Adrenal gland (tissue), 5 donors: ENCODE data around the gene PCDHGB4.
"Not testable (repeated sequence)": the region's sequence is repeated elsewhere in the genome, so short reads cannot be mapped to it uniquely, and the experiment has no call there.

ENCODE experiments used
- CTCF ChIP-seq, 6 experiments: fragments of 450-650 bp in 4 of 6; fragments of 200-600 bp in 2 of 6; sonication (generic) in 1 of 6; IDR thresholded peaks; 1 replicate in 5 of 6; 2 replicates in 1 of 6; pipeline versions ENCODE4 v1.5.1 to v1.8.0; 2016 to 2021; ENCODE audit warnings: antibody characterized with exemption in 6 of 6, mild to moderate bottlenecking in 2 of 6, moderate library complexity in 1 of 6
- POLR2A ChIP-seq, 2 donors: fragments of 450-650 bp; IDR thresholded peaks; one replicate each; pipeline ENCODE4 v1.6.1; 2017; ENCODE audit warnings: antibody characterized with exemption in 2 of 2, mild to moderate bottlenecking in 2 of 2, moderate library complexity in 1 of 2
- donor health status: DM: no; HTN: no; CAD: no.

GRCh38 chr5:141414548-141415274, 27.2 kb downstream of the PCDHGB4 start:
- TF ChIP-seq CTCF, POLR2A (IDR thresholded peaks at IDR 0.05): not testable (repeated sequence)
